Peyer's patch (tissue), 4 donors: ENCODE results near the gene GTSE1.

Experiments used
- CTCF ChIP-seq, 6 experiments: fragments of 450-650 bp in 4 of 6; fragments of 200-600 bp in 2 of 6; sonication (generic) in 1 of 6; IDR thresholded peaks; one replicate each; pipeline ENCODE4 v1.5.1; 2017 to 2019; ENCODE audit warnings: antibody characterized with exemption in 6 of 6, mild to moderate bottlenecking in 3 of 6, moderate library complexity in 1 of 6
- POLR2A ChIP-seq, 2 donors: fragments of 450-650 bp; IDR thresholded peaks; one replicate each; pipeline ENCODE4 v1.5.1; 2017; ENCODE audit warnings: antibody characterized with exemption in 2 of 2, mild to moderate bottlenecking in 2 of 2, moderate library complexity in 2 of 2

DNA sequence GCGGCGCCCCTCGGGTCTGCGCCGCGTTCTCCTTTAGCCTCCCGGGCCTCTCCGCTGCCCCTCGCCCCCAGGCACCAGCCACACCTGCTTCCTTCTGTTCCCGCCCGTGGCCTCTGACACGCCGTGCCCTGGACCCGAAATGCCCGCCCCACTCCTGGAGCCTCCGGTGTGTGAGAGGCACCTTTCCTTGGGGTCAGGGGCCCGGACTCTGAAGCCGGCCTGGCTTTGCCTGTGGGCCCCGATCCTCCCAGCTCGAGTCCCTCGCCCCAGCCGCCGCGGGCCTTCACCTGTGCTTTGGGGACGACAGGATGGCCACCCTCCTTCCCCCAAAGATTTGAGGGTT is 45.9 kb upstream of the GTSE1 start:
- TF ChIP-seq POLR2A (IDR thresholded peaks at IDR 0.05) (no peak), CTCF (IDR thresholded peaks at IDR 0.05) (no peak)
